HG03175 (cell line): ENCODE results near the gene UPF3A.
"Not testable (repeated sequence)": the region's sequence is repeated elsewhere in the genome, so short reads cannot be mapped to it uniquely, and the experiment has no call there.

Source experiments
- ATAC-seq: cut with Tn5 transposase; IDR thresholded peaks from one replicate; pipeline ENCODE4 v1.9.1; 2021; ENCODE audit warnings: mild to moderate bottlenecking, moderate library complexity; ENCODE audit not compliant: unreplicated experiment

The UPF3A gene

DNA sequence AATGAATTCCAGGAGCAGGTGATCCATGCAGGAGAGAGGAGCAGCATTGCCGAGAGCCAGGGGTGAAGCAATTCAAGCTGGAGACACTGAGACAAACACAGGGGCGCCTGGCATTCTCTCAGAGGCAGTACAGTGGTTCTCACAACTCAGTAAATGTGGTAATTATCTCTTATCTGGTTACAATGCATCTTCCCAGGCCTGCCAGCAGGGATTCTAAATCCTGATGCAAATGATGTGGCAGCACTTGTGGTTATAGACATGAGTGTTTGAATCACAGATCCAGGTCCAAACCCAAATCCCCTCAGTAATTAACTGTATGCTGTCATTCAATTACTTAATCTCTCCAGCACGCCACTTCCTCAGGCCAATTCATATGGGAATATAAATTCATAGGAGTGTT, 52.5 kb downstream of the UPF3A start:
- ATAC-seq = not testable (repeated sequence)

DNA sequence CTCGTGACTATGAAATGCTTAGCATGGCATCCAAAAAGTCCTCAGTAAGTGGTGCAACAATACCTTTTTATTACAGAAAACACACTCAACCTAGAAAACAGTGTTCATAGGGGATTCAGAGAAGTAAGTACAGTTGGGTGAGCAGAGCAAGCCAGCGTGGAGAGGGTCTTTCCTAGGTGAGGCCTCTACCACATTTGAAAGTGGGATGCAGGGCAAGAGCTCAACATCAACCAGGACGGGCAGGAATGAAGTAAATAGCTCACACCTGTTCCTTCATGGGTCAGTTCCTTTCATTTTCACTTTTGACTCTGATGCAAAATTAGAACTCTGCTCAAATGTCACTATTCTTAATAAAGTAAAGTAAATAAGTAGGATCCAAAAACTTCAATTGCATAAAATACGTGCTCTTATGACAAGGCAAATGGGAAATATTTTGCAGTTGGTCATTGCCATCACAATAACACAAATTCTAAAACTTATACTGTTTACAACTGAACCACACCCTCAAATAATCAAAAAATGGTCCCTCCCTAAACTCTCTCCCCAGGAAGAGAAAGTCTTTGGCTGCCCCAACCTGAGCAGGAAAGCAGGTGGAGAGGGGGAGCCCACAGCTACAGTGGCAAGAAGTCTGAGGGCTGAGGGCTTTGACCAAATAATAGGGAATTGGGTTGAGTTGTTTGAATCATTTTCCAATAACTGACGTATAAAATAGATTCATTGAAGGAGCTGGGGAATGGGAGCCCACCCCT, 53.1 kb downstream of the UPF3A start:
- no peak for ATAC-seq

DNA sequence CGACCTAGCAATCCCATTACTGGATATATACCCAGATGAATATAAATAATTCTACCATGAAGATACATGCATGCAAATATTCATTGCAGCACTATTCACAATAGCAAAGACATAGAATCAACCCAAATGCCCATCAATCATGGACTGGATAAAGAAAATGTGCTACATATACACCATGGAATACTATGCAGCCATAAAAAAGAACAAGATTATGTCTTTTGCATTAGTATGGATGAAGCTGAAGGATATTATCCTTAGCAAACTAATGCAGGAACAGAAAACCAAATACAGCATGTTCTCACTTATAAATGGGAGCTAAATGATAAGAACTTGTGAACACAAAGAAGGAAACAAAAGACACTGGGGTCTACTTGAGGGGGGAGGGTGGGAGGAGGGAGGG, 55.1 kb downstream of the UPF3A start:
- not testable (repeated sequence) for ATAC-seq

- no peak for ATAC-seq
Observed at GRCh38 chr13:114338959-114339358, 57.6 kb downstream of the UPF3A start.

GRCh38 chr13:114339857-114340534, 58.6 kb downstream of the UPF3A start:
- ATAC-seq = no peak

DNA sequence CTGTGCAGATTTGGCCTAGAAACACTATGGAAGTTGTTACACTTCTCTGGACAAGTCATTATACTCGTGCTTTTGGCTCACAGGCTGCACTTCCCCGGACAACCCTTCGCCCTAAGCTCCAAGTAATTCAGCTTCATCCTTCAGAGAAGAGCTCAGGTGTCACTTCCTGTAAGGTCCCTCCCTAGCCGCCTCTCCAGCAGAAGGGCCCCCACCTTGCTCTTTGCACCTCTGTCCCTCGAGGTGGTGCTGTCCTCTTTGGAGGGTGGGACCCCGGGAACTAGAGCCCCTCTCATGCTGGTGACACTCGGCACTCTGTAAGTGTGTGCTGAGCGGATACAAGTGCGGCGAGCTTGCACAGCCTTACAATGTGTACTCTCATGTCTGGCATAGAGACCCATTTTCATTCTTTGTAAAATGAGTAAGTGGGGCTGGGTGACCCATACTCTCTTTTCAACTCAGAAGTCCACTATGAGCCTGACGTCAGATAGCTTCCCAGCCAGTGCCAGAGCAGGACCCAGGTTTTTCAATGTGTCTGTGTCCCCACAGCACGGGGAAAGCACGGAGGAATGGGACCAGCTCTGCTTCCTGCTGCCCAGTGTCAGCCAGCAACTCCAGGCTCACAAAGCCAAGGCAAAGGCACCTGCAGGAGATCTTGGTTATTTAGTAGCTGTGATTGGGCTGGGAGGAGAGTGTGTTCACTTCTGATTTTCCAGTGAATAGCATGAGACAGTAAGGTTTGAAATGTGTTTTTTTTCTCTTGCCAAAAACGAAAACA, 59.8 kb downstream of the UPF3A start:
- ATAC-seq = no peak

DNA sequence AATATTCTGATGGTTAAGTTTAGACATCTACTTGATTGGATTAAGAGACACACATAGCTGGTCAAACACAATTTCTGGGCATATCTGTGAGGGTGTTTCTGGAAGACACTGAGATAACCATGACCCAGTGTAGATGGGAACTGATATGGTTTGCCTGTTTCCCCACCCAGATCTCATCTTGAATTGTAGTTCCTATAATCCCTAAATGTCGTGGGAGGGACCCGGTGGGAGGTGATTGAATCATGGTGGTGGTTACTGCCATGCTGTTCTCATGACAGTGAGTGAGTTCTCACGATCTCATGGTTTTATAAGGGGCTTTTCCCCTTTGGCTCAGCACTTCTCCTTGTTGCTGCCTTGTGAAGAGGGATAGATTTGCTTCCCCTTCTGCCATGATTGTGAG, 65.9 kb downstream of the UPF3A start:
- not testable (repeated sequence) for ATAC-seq

- not testable (repeated sequence) for ATAC-seq
Observed at GRCh38 chr13:114352763-114353162, 71.4 kb downstream of the UPF3A start.

DNA sequence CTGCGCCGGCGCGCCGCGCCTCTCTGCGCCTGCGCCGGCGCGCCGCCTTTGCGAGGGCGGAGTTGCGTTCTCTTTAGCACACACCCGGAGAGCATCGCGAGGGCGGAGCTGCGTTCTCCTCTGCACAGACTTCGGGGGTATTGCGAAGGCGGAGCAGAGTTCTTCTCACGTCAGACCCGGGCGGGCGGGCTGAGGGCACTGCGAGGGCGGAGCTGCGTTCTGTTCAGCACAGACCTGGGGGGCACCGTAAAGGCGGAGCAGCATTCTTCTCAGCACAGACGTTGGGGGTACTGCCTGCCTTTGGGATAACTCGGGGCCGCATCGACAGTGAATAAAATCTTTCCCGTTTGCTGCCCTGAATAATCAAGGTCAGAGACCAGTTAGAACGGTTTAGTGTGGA, 72.0 kb downstream of the UPF3A start:
- not testable (repeated sequence) for ATAC-seq
